Heart right ventricle (tissue), 16 donors: Measurements from ENCODE around the gene TEX44. TPM values are rescaled to one million over a fixed set of nuclear protein-coding genes. Genes with fewer than 3 reads are reported as not detected.

ENCODE experiments used
- ATAC-seq, 8 donors: fragments of 200-7000 bp; cut with Tn5 transposase; one replicate each; pipeline ENCODE4 v1.9.1; 2020; ENCODE audit warnings: mild to moderate bottlenecking in 8 of 8, moderate library complexity in 8 of 8, moderate number of reproducible peaks in 1 of 8
- DNase-seq, 2 donors: peaks; one replicate each; pipeline ENCODE4 v3.0.0-alpha.2; 2020
- H3K27ac ChIP-seq, 10 donors: fragments of 200-600 bp; sonication (generic) in 2 of 10; one replicate each; pipeline versions ENCODE4 v1.5.0 to v1.8.0; 2020 to 2022; ENCODE audit warnings: mild to moderate bottlenecking in 3 of 10
- H3K27me3 ChIP-seq, 7 donors: fragments of 200-600 bp; one replicate each; pipeline ENCODE4 v1.8.0; 2021 to 2022; ENCODE audit warnings: mild to moderate bottlenecking in 2 of 7
- H3K36me3 ChIP-seq, 9 donors: fragments of 200-600 bp; sonication (generic) in 1 of 9; one replicate each; pipeline versions ENCODE4 v1.5.0 to v1.8.0; 2020 to 2022; ENCODE audit warnings: mild to moderate bottlenecking in 2 of 9
- H3K4me1 ChIP-seq, 9 donors: fragments of 200-600 bp; sonication (generic) in 1 of 9; one replicate each; pipeline versions ENCODE4 v1.5.0 to v1.8.0; 2020 to 2022; ENCODE audit warnings: mild to moderate bottlenecking in 4 of 9
- H3K4me3 ChIP-seq, 10 donors: fragments of 200-600 bp; sonication (generic) in 2 of 10; one replicate each; pipeline versions ENCODE4 v1.5.0 to v1.8.0; 2020 to 2022; ENCODE audit warnings: mild to moderate bottlenecking in 7 of 10, moderate library complexity in 2 of 10
- H3K9me3 ChIP-seq, 11 donors: fragments of 200-600 bp in 10 of 11; sonication (generic) in 2 of 11; one replicate each; pipeline versions ENCODE4 v1.5.0 to v1.8.0; 2013 to 2022; ENCODE audit warnings: mild to moderate bottlenecking in 2 of 11, control low read depth in 1 of 11, moderate library complexity in 1 of 11
- WGBS, 2 donors: extraction: QIAGEN DNeasy Blood & Tissue Kit; methylation state at CpG; one replicate each; pipeline ENCODE4 v1.1.7; 2013; ENCODE audit warnings: inconsistent platforms in 1 of 2; 5-methylcytosine and 5-hydroxymethylcytosine counted together
- intact Hi-C, 10 donors: fragments of 100-400 bp; cut with DNase I; formaldehyde crosslinking; loops; one replicate each; pipeline versions ENCODE4 v1.11.1 to v1.14.2; 2022
- long read RNA-seq, 3 donors: library from polyadenylated mRNA; unstranded; transcript quantifications; one replicate each; pipeline ENCODE4 v2.0.0, GENCODE V29; 2020 to 2021
- polyA plus RNA-seq, 2 donors: library from polyadenylated mRNA; stranded (reverse); fragments of 200-250 nt; gene quantifications; one replicate each; pipeline ENCODE4 v1.2.3, GENCODE V29; 2013
- total RNA-seq, 10 donors: library from RNA; stranded (reverse); fragmentation: NEBNext Ultra II Directional in 3 of 10; extraction: Animal tissue kit (Norgen Biotek cat#: 25700) in 3 of 10; gene quantifications; one replicate each; pipeline versions ENCODE4 v1.2.1 to v1.2.4, GENCODE V29; 2021 to 2023
- TF ChIP-seq, protein P1 (sequence below), 9 donors: fragments of 200-600 bp; sonication (generic) in 2 of 9; IDR thresholded peaks; one replicate each; pipeline versions ENCODE4 v1.5.0 to v1.8.0; 2021 to 2022; ENCODE audit warnings: antibody characterized with exemption in 9 of 9, mild to moderate bottlenecking in 5 of 9, moderate library complexity in 1 of 9
- donor health status: Arrhythmogenic right ventricular cardiomyopathy.
- donor health status: ischemic (EF 13 %, LVEDD 7.1; RV severe dilation, severe dysfunction).
- donor health status: healthy with polysubstance abuse.
- donor health status: DM: no; HTN: yes; CAD: no.
- donor health status: DM: no; HTN: no; CAD: no.
- donor health status: ischemic (EF 25% LVEDD 6.9; RV normal size, moderate dysfunction).
- donor health status: ischemic (EF 25% LVEDD 5.7; RV mildly dilated, moderate dysfunction).
- donor health status: healthy.
- donor health status: DM: yes; HTN: yes; CAD: no.
- donor health status: Ischemic cardiomyopathy.
- donor health status: ischemic (EF 35%, LVEDD 5.7; RV mildly dilated, moderate dysfunction).
- donor health status: nonischemic (EF 11% LVEDD 7.7; RV severe dilation, severe dysfunction).
- donor health status: DM: yes; HTN: yes; CAD: no.
- donor health status: PGD.
- donor health status: ischemic (EF 29% LVEDD 5.4; RV normal size, mild dysfunction).
- donor health status: nonischemic (EF 23%, LVEDD 6.1; RV moderate dilation, normal function).

The TEX44 gene
- total RNA-seq: not detected
- not detected for polyA plus RNA-seq
- long read RNA-seq, donor 1: 0 reads
- long read RNA-seq, donor 2: 0 reads
- long read RNA-seq, donor 3: 0 reads

DNA sequence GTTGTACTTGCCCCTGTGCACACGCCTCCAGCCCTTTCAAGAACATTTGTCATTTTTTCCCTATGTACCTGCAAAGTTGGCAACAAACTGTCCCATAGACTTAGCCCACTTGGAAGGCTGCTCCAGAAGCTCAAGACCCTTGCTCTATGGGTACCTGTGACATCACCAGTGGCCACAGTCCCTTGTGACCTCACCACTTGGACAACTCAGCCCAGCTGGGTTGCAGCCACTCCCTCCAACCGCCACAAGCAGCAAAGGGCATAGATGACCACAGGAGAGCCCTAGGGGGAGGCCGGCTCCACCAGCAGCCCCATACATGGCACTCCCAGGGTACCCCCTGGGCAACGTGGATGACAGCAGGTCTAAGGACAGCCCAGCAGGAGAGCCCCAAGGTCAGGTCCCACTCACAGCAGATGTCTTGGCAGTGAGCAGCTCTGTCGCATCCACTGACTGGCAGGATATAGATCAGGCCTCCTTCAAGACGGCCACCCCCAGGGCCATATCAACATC is at the start of gene TEX44:
Gene TEX44, plus strand, starts transcription at position 229 of the 510 bp plus-strand sequence. Its CDS starts 88 bp downstream, at position 317.
- intact Hi-C loops: no loop called here
- 79 to 82% methylated on average over 6 of the region's 6 CpGs for WGBS, 2 donors
- H3K9me3 ChIP-seq: no peaks in the 10 kb centered on the region
- DNase-seq (no peak), ATAC-seq (no peak)
- no peaks in the 10 kb centered on the region for H3K27me3 ChIP-seq
- TF ChIP-seq, protein P1, sequence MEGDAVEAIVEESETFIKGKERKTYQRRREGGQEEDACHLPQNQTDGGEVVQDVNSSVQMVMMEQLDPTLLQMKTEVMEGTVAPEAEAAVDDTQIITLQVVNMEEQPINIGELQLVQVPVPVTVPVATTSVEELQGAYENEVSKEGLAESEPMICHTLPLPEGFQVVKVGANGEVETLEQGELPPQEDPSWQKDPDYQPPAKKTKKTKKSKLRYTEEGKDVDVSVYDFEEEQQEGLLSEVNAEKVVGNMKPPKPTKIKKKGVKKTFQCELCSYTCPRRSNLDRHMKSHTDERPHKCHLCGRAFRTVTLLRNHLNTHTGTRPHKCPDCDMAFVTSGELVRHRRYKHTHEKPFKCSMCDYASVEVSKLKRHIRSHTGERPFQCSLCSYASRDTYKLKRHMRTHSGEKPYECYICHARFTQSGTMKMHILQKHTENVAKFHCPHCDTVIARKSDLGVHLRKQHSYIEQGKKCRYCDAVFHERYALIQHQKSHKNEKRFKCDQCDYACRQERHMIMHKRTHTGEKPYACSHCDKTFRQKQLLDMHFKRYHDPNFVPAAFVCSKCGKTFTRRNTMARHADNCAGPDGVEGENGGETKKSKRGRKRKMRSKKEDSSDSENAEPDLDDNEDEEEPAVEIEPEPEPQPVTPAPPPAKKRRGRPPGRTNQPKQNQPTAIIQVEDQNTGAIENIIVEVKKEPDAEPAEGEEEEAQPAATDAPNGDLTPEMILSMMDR (IDR thresholded peaks at IDR 0.05): no peak
- peaks cover 0 to 10% (median 0%) of the 10 kb centered on the region in 9 donors for H3K4me1 ChIP-seq
- H3K36me3 ChIP-seq: no peaks in the 10 kb centered on the region
- no peak within 1 kb of the TSS for H3K4me3 ChIP-seq
- no peak within 1 kb of the TSS for H3K27ac ChIP-seq

DNA sequence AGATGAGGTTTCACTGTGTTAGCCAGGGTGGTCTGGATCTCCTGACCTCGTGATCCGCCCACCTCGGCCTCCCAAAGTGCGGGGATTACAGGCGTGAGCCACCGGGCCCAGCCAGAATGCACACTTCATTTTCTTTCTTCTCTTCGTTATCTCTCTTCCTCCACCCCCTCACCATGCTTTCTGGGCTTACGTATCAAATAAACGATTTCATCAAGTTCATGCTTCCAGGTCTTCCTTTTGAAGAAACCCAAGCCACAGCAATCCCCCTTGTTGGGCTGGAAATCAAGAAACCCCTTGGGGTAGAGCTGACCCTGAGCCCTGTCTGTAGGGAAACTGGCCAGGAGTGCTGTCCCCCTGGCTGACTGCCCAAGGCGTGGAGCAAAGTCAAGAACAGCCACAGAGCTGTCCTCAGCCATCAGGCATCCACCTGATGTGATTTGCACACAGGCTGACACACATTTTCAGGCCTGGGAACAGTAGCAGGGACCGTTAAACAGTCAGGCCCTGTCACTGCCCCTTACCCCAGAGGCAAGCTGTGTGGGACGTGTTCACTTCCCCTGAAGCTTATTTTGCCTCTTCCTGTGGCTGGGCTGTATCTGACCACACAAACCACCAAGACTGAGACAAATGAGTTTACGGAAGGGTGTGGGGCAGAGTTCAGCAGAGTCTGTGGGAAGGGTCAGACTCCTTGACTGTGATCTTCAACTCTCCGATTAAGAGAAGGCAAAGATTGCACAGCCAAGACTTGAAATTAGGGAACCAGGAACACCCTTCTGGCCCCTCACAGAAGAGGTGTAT is 47.4 kb upstream of the TEX44 start:
- WGBS, 2 donors: 21 to 34% methylated on average over 14 of the region's 14 CpGs
- Histone ChIP-seq H3K27me3 (peaks cover 0 to 74% (median 0%) of the 10 kb centered on the region in 7 donors), H3K9me3 (peaks cover 0 to 16% (median 8%) of the 10 kb centered on the region in 11 donors), H3K36me3 (no peaks in the 10 kb centered on the region), H3K4me3 (no peak overlapping the region), H3K4me1 (peaks cover 9 to 34% (median 24%) of the 10 kb centered on the region in 9 donors), H3K27ac (peak overlapping the region; percentile 35 to 86 (median 76))
- DNase-seq: peak; percentile 56 to 59
- TF ChIP-seq, protein P1 (IDR thresholded peaks at IDR 0.05): no peak
- intact Hi-C loops: no loop called here
- ATAC-seq: peak; percentile 50 to 85 (median 75)

DNA sequence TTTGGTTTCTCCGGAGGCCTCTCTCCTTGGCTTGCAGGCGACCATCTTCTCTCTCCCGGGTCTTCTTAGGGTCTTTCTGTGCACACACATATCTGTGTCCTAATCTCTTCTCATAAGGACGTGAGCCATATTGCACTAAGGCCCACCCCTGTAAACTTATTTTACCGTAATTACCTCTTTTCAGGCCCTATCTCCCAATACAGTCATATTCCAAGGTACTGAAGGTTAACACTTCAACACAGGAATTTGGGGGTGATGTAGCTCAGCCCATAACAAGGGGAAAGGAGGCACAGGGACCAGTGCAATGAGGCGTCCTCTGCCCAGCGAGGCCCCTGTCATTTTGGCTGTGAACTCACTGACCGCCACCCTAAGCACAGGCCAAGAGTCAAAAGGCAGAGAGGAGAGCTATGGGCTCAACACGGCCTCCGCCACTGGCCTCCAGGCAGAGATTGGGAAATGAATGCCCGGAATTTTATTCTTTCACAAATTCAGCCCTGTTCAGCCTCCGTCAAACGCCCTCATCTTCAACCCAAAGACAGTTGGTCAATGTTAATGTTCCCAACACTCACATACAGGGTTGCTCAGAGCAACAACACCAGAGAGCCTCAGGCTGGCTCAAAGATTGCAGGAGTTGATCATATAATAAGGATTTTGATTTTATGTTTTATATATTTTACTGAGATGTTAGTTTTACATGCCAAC is 46.5 kb upstream of the TEX44 start:
- Histone ChIP-seq H3K27me3 (peaks cover 0 to 75% (median 0%) of the 10 kb centered on the region in 7 donors), H3K4me3 (no peak overlapping the region), H3K27ac (peak overlapping the region in 9 of 10 donors; percentile 56 to 86 (median 76)), H3K4me1 (peaks cover 9 to 33% (median 24%) of the 10 kb centered on the region in 9 donors), H3K9me3 (peaks cover 0 to 16% (median 8%) of the 10 kb centered on the region in 11 donors), H3K36me3 (no peaks in the 10 kb centered on the region)
- DNase-seq (no peak), ATAC-seq (no peak)
- intact Hi-C loops: no loop called here
- TF ChIP-seq, protein P1 (IDR thresholded peaks at IDR 0.05): no peak
- WGBS, 2 donors: 82 to 83% methylated on average over 13 of the region's 13 CpGs
